Sigmoid colon (tissue), 7 donors: ENCODE measurements around the gene MAPT. TPM values are rescaled to one million over a fixed set of nuclear protein-coding genes. Genes with fewer than 3 reads are reported as not detected.
"Not testable (repeated sequence)": the region's sequence is repeated elsewhere in the genome, so short reads cannot be mapped to it uniquely, and the experiment has no call there.

Experiments
- DNase-seq: peaks from one replicate; pipeline ENCODE4 v3.0.0-alpha.2; 2019
- H3K27ac ChIP-seq, 4 donors: fragments of 200-600 bp; sonication (generic); one replicate each; pipeline ENCODE4 v1.5.1; 2016 to 2019; ENCODE audit warnings: mild to moderate bottlenecking in 1 of 4
- H3K27me3 ChIP-seq, 3 donors: fragments of 200-600 bp; sonication (generic); one replicate each; pipeline ENCODE4 v1.5.1; 2019; ENCODE audit warnings: mild to moderate bottlenecking in 1 of 3
- H3K36me3 ChIP-seq, 4 donors: fragments of 200-600 bp; sonication (generic); one replicate each; pipeline ENCODE4 v1.5.1; 2016 to 2019
- H3K4me1 ChIP-seq, 4 donors: fragments of 200-600 bp; sonication (generic); one replicate each; pipeline ENCODE4 v1.5.1; 2017 to 2019
- H3K4me3 ChIP-seq, 4 donors: fragments of 200-600 bp; sonication (generic); one replicate each; pipeline ENCODE4 v1.5.1; 2017 to 2019; ENCODE audit warnings: mild to moderate bottlenecking in 2 of 4, moderate library complexity in 1 of 4
- H3K9me3 ChIP-seq, 4 donors: fragments of 200-600 bp in 3 of 4; sonication (generic) in 3 of 4; one replicate each; pipeline versions ENCODE4 v1.5.1 to v1.6.1; 2013 to 2019
- CTCF ChIP-seq, 4 experiments: fragments of 450-650 bp in 3 of 4; fragments of 200-600 bp in 1 of 4; IDR thresholded peaks; one replicate each; pipeline ENCODE4 v1.5.1; 2016 to 2019; ENCODE audit warnings: antibody characterized with exemption in 4 of 4, mild to moderate bottlenecking in 3 of 4, moderate library complexity in 2 of 4
- EP300 ChIP-seq, 4 donors: sonication (generic); formaldehyde crosslinking; IDR thresholded peaks; one replicate each; pipeline ENCODE4 v1.6.1; 2017; ENCODE audit warnings: antibody characterized with exemption in 4 of 4
- POLR2A ChIP-seq, 2 donors: fragments of 450-650 bp; IDR thresholded peaks; one replicate each; pipeline ENCODE4 v1.6.1; 2016; ENCODE audit warnings: antibody characterized with exemption in 2 of 2, mild to moderate bottlenecking in 2 of 2, moderate library complexity in 2 of 2
- POLR2AphosphoS5 ChIP-seq, 4 donors: sonication (generic); formaldehyde crosslinking; IDR thresholded peaks; one replicate each; pipeline ENCODE4 v1.6.1; 2017; ENCODE audit warnings: antibody characterized with exemption in 4 of 4
- whole genome bisulfite sequencing, 2 donors: extraction: QIAGEN DNeasy Blood & Tissue Kit; methylation state at CpG; one replicate each; pipeline ENCODE4 v1.1.7; 2013; 5-methylcytosine and 5-hydroxymethylcytosine counted together
- intact Hi-C: fragments of 100-400 bp; cut with DNase I; formaldehyde crosslinking; loops from one replicate; pipeline ENCODE4 v1.15.1; 2023
- polyA plus RNA-seq, 3 donors: library from polyadenylated mRNA; stranded (reverse); fragments of 200-250 nt; gene quantifications; one replicate each; pipeline ENCODE4 v1.2.3, GENCODE V29; 2013
- total RNA-seq, 4 donors: library from RNA; depleted of rRNA; stranded (reverse); fragments of >200 nt; gene quantifications; one replicate each; pipeline ENCODE4 v1.1.0, GENCODE V29; 2016
- donor health status: healthy with polysubstance abuse.
- donor health status: Bipolar disorder and iron deficiency.
- donor health status: healthy.

MAPT gene
- total and polyA plus RNA-seq, 7 donors: 0.60 to 20.5 (median 10.9) TPM; not detected in 1

- Histone ChIP-seq H3K27ac (no peak overlapping the region), H3K4me3 (no peak overlapping the region), H3K27me3 (no peaks in the 10 kb centered on the region), H3K9me3 (no peaks in the 10 kb centered on the region), H3K36me3 (no peaks in the 10 kb centered on the region), H3K4me1 (no peaks in the 10 kb centered on the region)
- no peak for DNase-seq
- WGBS, 2 donors: 85 to 87% methylated on average over 11 of the region's 11 CpGs
- TF ChIP-seq POLR2A (IDR thresholded peaks at IDR 0.05) (no peak), CTCF (IDR thresholded peaks at IDR 0.05) (no peak), EP300 (IDR thresholded peaks at IDR 0.05) (no peak), POLR2AphosphoS5 (IDR thresholded peaks at IDR 0.05) (no peak)
- intact Hi-C loops: no loop called here
Measured at GRCh38 chr17:46012506-46013079, 118.2 kb downstream of the MAPT start.

- Histone ChIP-seq H3K36me3 (no peaks in the 10 kb centered on the region), H3K9me3 (no peaks in the 10 kb centered on the region), H3K4me1 (no peaks in the 10 kb centered on the region), H3K27ac (no peak overlapping the region), H3K27me3 (no peaks in the 10 kb centered on the region), H3K4me3 (no peak overlapping the region)
- intact Hi-C loops: no loop called here
- TF ChIP-seq POLR2A (IDR thresholded peaks at IDR 0.05): no peak
- 93% methylated on average over 7 of the region's 7 CpGs for WGBS, 2 donors
- no peak for DNase-seq
Measured at GRCh38 chr17:46013127-46013501, 118.8 kb downstream of the MAPT start.

GRCh38 chr17:46013502-46014165 lies 119.3 kb downstream of the MAPT start:
- Histone ChIP-seq H3K27me3 (no peaks in the 10 kb centered on the region), H3K36me3 (no peaks in the 10 kb centered on the region), H3K9me3 (no peaks in the 10 kb centered on the region), H3K4me3 (no peak overlapping the region), H3K4me1 (no peaks in the 10 kb centered on the region), H3K27ac (no peak overlapping the region)
- WGBS, 2 donors: 87 to 90% methylated on average over 9 of the region's 9 CpGs
- TF ChIP-seq CTCF (IDR thresholded peaks at IDR 0.05) (no peak), POLR2A (IDR thresholded peaks at IDR 0.05) (no peak), EP300 (IDR thresholded peaks at IDR 0.05) (no peak), POLR2AphosphoS5 (IDR thresholded peaks at IDR 0.05) (no peak)
- intact Hi-C loops: no loop called here
- DNase-seq: no peak

DNA sequence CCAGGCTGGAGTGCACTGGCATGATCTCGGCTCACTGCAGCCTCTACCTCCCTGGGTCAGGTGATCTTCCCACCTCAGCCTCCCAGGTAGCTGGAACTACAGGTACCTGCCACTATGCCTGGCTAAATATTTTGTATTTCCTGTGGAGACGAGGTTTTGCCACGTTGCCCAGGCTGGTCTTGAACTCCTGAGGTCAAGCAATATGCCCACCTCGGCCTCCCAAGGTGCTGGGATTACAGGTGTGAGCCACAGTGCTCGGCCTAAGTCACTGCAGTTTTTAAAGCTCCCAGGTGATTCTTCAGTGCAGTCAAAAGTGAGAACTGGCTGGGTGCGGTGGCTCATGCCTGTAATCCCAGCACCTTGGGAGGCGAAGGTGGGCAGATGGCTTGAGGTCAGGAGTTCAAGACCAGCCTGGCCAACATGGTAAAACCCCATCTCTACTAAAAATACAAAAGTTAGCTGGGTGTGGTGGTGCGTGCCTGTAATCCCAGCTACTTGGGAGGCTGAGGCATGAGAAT lies 125.1 kb downstream of the MAPT start:
- intact Hi-C loops, H3K4me1 ChIP-seq, H3K27me3 ChIP-seq, H3K9me3 ChIP-seq, H3K36me3 ChIP-seq, H3K27ac ChIP-seq, H3K4me3 ChIP-seq: not testable (repeated sequence)
- peak; percentile 46 for DNase-seq
- WGBS, 2 donors: 95 to 97% methylated on average over 8 of the region's 8 CpGs

GRCh38 chr17:46020023-46020761 lies 125.8 kb downstream of the MAPT start:
- H3K9me3 ChIP-seq: no peaks in the 10 kb centered on the region
- peak; percentile 50 for DNase-seq
- no peaks in the 10 kb centered on the region for H3K4me1 ChIP-seq
- H3K36me3 ChIP-seq: peaks cover 0 to 9% (median 0%) of the 10 kb centered on the region in 4 donors
- TF ChIP-seq EP300 (IDR thresholded peaks at IDR 0.05): no peak
- no peak for TF ChIP-seq POLR2AphosphoS5 (IDR thresholded peaks at IDR 0.05)
- TF ChIP-seq POLR2A (IDR thresholded peaks at IDR 0.05): no peak
- TF ChIP-seq CTCF (IDR thresholded peaks at IDR 0.05): no peak
- no peak overlapping the region for H3K27ac ChIP-seq
- no peaks in the 10 kb centered on the region for H3K27me3 ChIP-seq
- WGBS, 2 donors: 83 to 89% methylated on average over 14 of the region's 14 CpGs
- intact Hi-C loops: no loop called here
- no peak overlapping the region for H3K4me3 ChIP-seq
